Testis (tissue), 3 donors: Measurements from ENCODE around the gene ADARB1. TPM values are rescaled to one million over a fixed set of nuclear protein-coding genes. Genes with fewer than 3 reads are reported as not detected.

ENCODE experiments used
- DNase-seq: peaks from one replicate; pipeline ENCODE4 v3.0.0-alpha.2; 2019
- H3K27ac ChIP-seq, 2 donors: fragments of 200-600 bp; sonication (generic); one replicate each; pipeline ENCODE4 v1.5.1; 2019
- H3K27me3 ChIP-seq: fragments of 200-600 bp; sonication (generic); one replicate; pipeline ENCODE4 v1.5.1; 2019
- H3K36me3 ChIP-seq: fragments of 200-600 bp; sonication (generic); one replicate; pipeline ENCODE4 v1.5.1; 2017; ENCODE audit warnings: low read depth; ENCODE audit errors: missing control alignments
- H3K4me1 ChIP-seq: fragments of 200-600 bp; sonication (generic); one replicate; pipeline ENCODE4 v1.5.1; 2019
- H3K4me3 ChIP-seq, 2 donors: fragments of 200-600 bp; sonication (generic); one replicate each; pipeline ENCODE4 v1.5.1; 2017 to 2019
- H3K9me3 ChIP-seq: fragments of 200-600 bp; sonication (generic); one replicate; pipeline ENCODE4 v1.5.1; 2017
- CTCF ChIP-seq, 3 experiments: fragments of 450-650 bp in 2 of 3; fragments of 200-600 bp in 1 of 3; sonication (generic) in 1 of 3; IDR thresholded peaks; one replicate each; pipeline ENCODE4 v1.5.1; 2016 to 2019; ENCODE audit warnings: antibody characterized with exemption in 3 of 3, mild to moderate bottlenecking in 2 of 3, moderate library complexity in 1 of 3
- POLR2A ChIP-seq: fragments of 450-650 bp; IDR thresholded peaks from one replicate; pipeline ENCODE4 v1.6.1; 2017; ENCODE audit warnings: antibody characterized with exemption, mild to moderate bottlenecking, moderate library complexity
- WGBS, 2 donors: methylation state at CpG; one replicate each; pipeline ENCODE4 v1.1.5; 2018; 5-methylcytosine and 5-hydroxymethylcytosine counted together
- intact Hi-C: fragments of 100-400 bp; cut with DNase I; formaldehyde crosslinking; loops from one replicate; pipeline ENCODE4 v1.15.1; 2023; ENCODE audit warnings: low total_unique reads
- polyA plus RNA-seq: library from polyadenylated mRNA; stranded (reverse); fragments of 350-450 nt; fragmentation: Illumina TruSeq; extraction: RNeasy Lipid Tissue Mini Kit (QIAGEN cat#74804); gene quantifications from one replicate; pipeline ENCODE4 v1.2.3, GENCODE V29; 2014; ENCODE audit warnings: low read depth, low replicate concordance; ENCODE audit not compliant: insufficient read depth
- total RNA-seq, 2 donors: library from RNA; depleted of rRNA; stranded (reverse); fragments of >200 nt; gene quantifications; one replicate each; pipeline ENCODE4 v1.2.3, GENCODE V29; 2016

Gene ADARB1
- total and polyA plus RNA-seq, 3 donors from 2014 or later = 17.6 to 23.0 (median 17.6) TPM

GRCh38 chr21:45226540-45227326, 152.4 kb downstream of the ADARB1 start:
- WGBS, 2 donors = 78 to 79% methylated on average over 15 of the region's 15 CpGs
- H3K36me3 ChIP-seq = no peaks in the 10 kb centered on the region
- no peak for DNase-seq
- H3K27ac ChIP-seq = no peak overlapping the region
- no peaks in the 10 kb centered on the region for H3K9me3 ChIP-seq
- no peak overlapping the region for H3K4me3 ChIP-seq
- TF ChIP-seq CTCF (IDR thresholded peaks at IDR 0.05) (no peak), POLR2A (no peak)
- intact Hi-C loops = no loop called here
- H3K4me1 ChIP-seq = no peaks in the 10 kb centered on the region
- H3K27me3 ChIP-seq = no peaks in the 10 kb centered on the region

GRCh38 chr21:45227735-45228134, 153.4 kb downstream of the ADARB1 start:
- WGBS, 2 donors = 84 to 86% methylated on average over 9 to 10 of the region's 10 CpGs
- no peaks in the 10 kb centered on the region for H3K36me3 ChIP-seq
- DNase-seq = no peak
- H3K27ac ChIP-seq = no peak overlapping the region
- no peak overlapping the region for H3K4me3 ChIP-seq
- no peaks in the 10 kb centered on the region for H3K27me3 ChIP-seq
- no peaks in the 10 kb centered on the region for H3K9me3 ChIP-seq
- H3K4me1 ChIP-seq = no peaks in the 10 kb centered on the region
- TF ChIP-seq POLR2A (no peak), CTCF (IDR thresholded peaks at IDR 0.05) (no peak)
- intact Hi-C loops = no loop called here

- DNase-seq = no peak
- intact Hi-C loops = no loop called here
Measured at GRCh38 chr21:45228171-45228641, 153.8 kb downstream of the ADARB1 start.

GRCh38 chr21:45228656-45229240, 154.4 kb downstream of the ADARB1 start:
- 88 to 90% methylated on average over 3 of the region's 3 CpGs for WGBS, 2 donors
- intact Hi-C loops = no loop called here
- Histone ChIP-seq H3K27ac (no peak overlapping the region), H3K4me3 (no peak overlapping the region), H3K9me3 (no peaks in the 10 kb centered on the region), H3K36me3 (no peaks in the 10 kb centered on the region), H3K4me1 (no peaks in the 10 kb centered on the region), H3K27me3 (no peaks in the 10 kb centered on the region)
- TF ChIP-seq POLR2A (no peak), CTCF (IDR thresholded peaks at IDR 0.05) (no peak)
- no peak for DNase-seq

More at GRCh38 chr21:45228171-45228641, 153.8 kb downstream of the ADARB1 start:
- Histone ChIP-seq H3K4me1 (no peaks in the 10 kb centered on the region), H3K27ac (no peak overlapping the region), H3K9me3 (no peaks in the 10 kb centered on the region), H3K36me3 (no peaks in the 10 kb centered on the region), H3K4me3 (no peak overlapping the region), H3K27me3 (no peaks in the 10 kb centered on the region)
- TF ChIP-seq POLR2A = no peak
- no peak for TF ChIP-seq CTCF (IDR thresholded peaks at IDR 0.05)
- WGBS, 2 donors = 65 to 71% methylated on average over 6 of the region's 6 CpGs
